D721Med (cell line): ENCODE results near the gene PINK1.

Experiments
- DNase-seq: peaks from one replicate; pipeline ENCODE4 v3.0.0; 2011; ENCODE audit warnings: low spot score; ENCODE audit not compliant: insufficient read length
- FAIRE-seq: peaks from 2 replicates; lab custom pipeline; 2011; peaks lifted over from hg19 to GRCh38; lab: Jason Lieb, UNC
- TF ChIP-seq, protein P1 (sequence below): IDR thresholded peaks from 2 replicates; pipeline ENCODE4 v1.5.1; 2012; ENCODE audit warnings: mild to moderate bottlenecking, control low read depth; ENCODE audit not compliant: insufficient read depth; ENCODE audit errors: missing control alignments

Gene PINK1

GRCh38 chr1:20612221-20612746, 21.0 kb upstream of the PINK1 start:
- DNase-seq = no peak
- TF ChIP-seq, protein P1, sequence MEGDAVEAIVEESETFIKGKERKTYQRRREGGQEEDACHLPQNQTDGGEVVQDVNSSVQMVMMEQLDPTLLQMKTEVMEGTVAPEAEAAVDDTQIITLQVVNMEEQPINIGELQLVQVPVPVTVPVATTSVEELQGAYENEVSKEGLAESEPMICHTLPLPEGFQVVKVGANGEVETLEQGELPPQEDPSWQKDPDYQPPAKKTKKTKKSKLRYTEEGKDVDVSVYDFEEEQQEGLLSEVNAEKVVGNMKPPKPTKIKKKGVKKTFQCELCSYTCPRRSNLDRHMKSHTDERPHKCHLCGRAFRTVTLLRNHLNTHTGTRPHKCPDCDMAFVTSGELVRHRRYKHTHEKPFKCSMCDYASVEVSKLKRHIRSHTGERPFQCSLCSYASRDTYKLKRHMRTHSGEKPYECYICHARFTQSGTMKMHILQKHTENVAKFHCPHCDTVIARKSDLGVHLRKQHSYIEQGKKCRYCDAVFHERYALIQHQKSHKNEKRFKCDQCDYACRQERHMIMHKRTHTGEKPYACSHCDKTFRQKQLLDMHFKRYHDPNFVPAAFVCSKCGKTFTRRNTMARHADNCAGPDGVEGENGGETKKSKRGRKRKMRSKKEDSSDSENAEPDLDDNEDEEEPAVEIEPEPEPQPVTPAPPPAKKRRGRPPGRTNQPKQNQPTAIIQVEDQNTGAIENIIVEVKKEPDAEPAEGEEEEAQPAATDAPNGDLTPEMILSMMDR = no peak
- FAIRE-seq = no peak

DNA sequence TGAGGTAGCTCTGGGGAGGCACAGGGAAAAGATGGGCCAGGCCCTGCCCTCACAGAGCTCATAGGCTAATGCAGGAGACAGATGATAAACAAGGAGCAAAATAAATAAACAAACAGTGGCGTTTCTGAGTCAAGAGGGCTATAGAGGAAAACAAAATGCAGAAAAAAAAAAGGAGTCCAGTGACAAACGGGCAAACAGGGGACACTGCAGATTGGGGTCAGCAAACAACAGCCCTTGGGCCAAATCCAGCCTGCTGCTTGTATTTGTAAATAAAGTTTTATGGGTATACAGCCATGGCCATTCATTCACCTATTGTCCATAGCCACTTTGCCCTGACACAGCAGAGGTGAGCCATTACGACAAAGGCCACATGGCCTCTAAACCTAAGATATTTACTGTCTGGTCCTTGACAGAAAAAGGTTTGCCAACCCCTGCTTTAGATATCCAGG, 19.1 kb upstream of the PINK1 start:
- FAIRE-seq (no peak), DNase-seq (no peak)

DNA sequence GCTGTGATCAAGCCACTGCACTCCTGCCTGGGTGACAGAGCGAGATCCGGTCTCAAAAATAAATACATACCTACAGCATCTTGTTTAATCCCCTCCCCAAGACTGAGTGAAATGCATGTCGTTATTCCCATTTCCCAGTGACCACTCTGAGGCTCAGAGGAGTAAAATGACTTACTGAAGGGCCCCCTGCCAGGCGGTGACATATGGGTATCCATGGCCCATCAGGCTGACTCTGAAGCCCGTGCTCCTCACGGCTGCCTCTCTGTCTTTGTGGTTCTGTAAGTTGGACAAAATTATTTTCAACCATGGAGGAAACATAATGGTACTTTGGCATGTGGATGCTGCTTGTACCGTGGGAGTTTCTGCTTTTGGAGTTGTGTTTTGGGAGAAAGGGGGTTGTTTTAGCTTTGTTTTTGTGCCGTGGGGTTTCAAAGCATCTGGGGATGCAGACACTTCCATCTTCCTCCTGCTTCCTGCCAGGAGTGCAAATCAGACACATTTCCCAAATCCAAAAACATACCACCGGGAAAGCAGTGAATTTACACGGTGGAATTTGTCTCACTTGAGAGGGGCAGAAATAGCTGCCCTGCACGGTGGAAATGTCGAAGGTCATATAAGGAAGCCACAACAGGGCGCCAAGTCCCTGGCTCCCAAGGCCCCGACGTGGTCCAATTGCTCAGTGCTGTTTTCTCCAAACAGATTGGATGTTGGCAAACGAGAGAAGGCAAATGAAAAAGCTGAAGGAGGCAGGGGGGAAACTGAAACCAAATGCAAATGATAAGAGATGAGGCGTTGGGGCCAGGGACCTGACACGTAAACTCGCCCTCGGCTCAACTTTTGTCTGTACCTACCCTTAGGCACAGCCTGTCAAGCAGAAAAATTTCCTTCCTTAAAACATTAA, 17.1 kb upstream of the PINK1 start:
- DNase-seq = no peak
- FAIRE-seq = no peak
- TF ChIP-seq, protein P1 = no peak

More for the DNA sequence above, 19.1 kb upstream of the PINK1 start:
- TF ChIP-seq, protein P1 = no peak

DNA sequence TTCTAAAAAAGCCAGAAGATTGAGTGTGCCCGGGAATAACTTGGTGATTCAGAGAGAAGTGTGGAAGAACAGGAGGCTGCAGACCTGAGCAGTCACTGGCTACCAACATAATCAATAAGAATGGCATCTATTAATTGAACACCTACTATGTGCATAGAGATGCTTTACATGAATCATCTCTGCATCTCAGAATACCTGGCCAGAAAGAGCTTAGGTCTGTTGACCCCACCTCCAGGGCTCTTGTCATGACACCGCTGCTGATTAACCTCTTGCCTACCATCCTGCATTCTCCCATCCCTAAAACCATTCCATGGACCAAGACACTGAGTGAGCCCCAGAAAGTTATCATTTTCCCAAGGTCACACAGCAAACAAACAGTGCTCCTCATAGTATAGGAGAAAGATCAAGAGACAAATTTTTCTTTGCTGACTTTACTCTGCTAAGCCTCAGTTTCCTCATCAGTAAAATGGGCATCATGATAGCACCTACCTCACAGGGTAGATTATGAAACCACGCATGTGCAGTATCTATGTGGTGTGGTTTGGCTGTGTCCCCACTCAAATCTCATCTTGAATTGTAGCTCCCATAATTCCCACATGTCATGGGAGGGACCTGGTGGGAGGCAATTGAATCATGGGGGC, 16.3 kb upstream of the PINK1 start:
- no peak for DNase-seq
- TF ChIP-seq, protein P1 = no peak
- no peak for FAIRE-seq

GRCh38 chr1:20618550-20618949, 14.7 kb upstream of the PINK1 start:
- TF ChIP-seq, protein P1 = no peak
- FAIRE-seq (no peak), DNase-seq (no peak)

DNA sequence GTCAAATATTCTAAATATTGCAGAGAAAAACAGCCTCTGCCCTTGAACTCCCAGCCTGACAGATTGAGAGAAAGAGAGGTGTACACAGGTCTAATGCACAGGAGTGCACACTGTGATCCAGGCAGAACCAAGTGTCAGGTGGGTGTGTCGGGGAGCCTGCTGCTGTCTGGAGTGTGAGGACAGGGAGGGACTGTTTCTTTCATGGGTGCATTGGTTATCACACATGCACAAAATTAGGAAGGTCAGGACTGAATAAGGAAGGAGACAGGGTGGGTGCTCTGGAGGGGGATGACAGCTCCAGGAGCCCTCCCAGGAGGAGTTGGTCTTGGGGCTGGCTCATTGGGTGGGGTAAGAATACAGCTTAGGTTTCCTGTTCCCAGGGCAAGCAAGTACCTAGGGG, 13.3 kb upstream of the PINK1 start:
- TF ChIP-seq, protein P1 = no peak
- FAIRE-seq (no peak), DNase-seq (no peak)
